22Rv1 (cell line): ENCODE data around the gene NALCN.

ENCODE experiments used
- ZFX ChIP-seq: fragments of 450-650 bp; IDR thresholded peaks from 2 replicates; pipeline ENCODE4 v1.6.1; 2017; ENCODE audit warnings: antibody characterized with exemption, borderline replicate concordance
- TF ChIP-seq, protein P1 (sequence below): fragments of 450-650 bp; IDR thresholded peaks from 2 replicates; pipeline ENCODE4 v1.5.1; 2017; ENCODE audit warnings: mild to moderate bottlenecking

DNA sequence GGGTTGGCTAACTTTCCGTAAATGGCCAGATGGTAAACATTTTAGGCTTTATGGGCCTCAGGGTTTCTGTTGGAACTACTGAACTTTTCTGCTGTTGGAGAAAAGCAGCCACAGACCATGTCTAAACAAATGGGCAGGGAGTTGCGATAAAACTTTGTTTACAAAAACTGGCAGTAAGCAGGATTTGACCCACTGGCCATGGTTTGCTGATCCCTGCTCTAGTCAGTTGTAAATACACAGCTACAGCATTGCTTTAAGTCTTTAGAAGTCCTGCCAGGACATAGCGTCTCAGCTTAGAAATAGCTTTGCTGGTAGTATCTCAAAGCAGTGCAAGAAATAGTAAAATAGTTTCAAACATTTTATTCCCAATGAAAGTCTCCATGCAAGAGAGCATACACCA is 88.4 kb downstream of the NALCN start:
- TF ChIP-seq, protein P1, sequence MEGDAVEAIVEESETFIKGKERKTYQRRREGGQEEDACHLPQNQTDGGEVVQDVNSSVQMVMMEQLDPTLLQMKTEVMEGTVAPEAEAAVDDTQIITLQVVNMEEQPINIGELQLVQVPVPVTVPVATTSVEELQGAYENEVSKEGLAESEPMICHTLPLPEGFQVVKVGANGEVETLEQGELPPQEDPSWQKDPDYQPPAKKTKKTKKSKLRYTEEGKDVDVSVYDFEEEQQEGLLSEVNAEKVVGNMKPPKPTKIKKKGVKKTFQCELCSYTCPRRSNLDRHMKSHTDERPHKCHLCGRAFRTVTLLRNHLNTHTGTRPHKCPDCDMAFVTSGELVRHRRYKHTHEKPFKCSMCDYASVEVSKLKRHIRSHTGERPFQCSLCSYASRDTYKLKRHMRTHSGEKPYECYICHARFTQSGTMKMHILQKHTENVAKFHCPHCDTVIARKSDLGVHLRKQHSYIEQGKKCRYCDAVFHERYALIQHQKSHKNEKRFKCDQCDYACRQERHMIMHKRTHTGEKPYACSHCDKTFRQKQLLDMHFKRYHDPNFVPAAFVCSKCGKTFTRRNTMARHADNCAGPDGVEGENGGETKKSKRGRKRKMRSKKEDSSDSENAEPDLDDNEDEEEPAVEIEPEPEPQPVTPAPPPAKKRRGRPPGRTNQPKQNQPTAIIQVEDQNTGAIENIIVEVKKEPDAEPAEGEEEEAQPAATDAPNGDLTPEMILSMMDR = no peak
- no peak for TF ChIP-seq ZFX
